HepG2 (cell line): ENCODE data around the gene CRYZL1.

Source experiments
- BRCA1 ChIP-seq: sonication (generic); formaldehyde crosslinking; IDR thresholded peaks from 2 replicates; pipeline ENCODE4 v1.4.0; 2020; ENCODE audit warnings: missing genetic modification reagents
- FOSL1 ChIP-seq: sonication (generic); formaldehyde crosslinking; IDR thresholded peaks from 2 replicates; pipeline ENCODE4 v1.9.0; 2021; ENCODE audit warnings: missing genetic modification reagents, borderline replicate concordance
- HCFC1 ChIP-seq: fragments of 150-350 bp; IDR thresholded peaks from 2 replicates; pipeline ENCODE4 v1.6.1; 2014; ENCODE audit warnings: low read depth, low read length
- ISX ChIP-seq: sonication (generic); formaldehyde crosslinking; conservative IDR thresholded peaks from 2 replicates; pipeline ENCODE4 v1.5.0; 2020; ENCODE audit warnings: missing genetic modification reagents
- POLR2A ChIP-seq, 2 experiments: IDR thresholded peaks; 2 replicates each; pipeline ENCODE4 v1.6.1; 2011; ENCODE audit warnings: low read depth in 2 of 2, low read length in 2 of 2, mild to moderate bottlenecking in 1 of 2, moderate library complexity in 1 of 2; ENCODE audit not compliant: insufficient read depth in 1 of 2
- YY1 ChIP-seq: IDR thresholded peaks from 2 replicates; pipeline ENCODE4 v1.6.1; 2011; ENCODE audit warnings: low read length, low read depth, moderate library complexity, mild to moderate bottlenecking; ENCODE audit not compliant: insufficient read depth, insufficient replicate concordance
- ZNF550 ChIP-seq: sonication (generic); formaldehyde crosslinking; IDR thresholded peaks from 2 replicates; pipeline ENCODE4 v1.4.0; 2020; ENCODE audit warnings: mild to moderate bottlenecking, missing genetic modification reagents, borderline replicate concordance
- TF ChIP-seq, protein P1 (sequence below): IDR thresholded peaks from 2 replicates; pipeline ENCODE4 v1.6.1; 2012; ENCODE audit warnings: inconsistent platforms
- TF ChIP-seq, protein P2 (sequence below): sonication (generic); formaldehyde crosslinking; IDR thresholded peaks from 2 replicates; pipeline ENCODE4 v1.5.0; 2020; ENCODE audit warnings: mild to moderate bottlenecking, missing genetic modification reagents, moderate library complexity
- TF ChIP-seq, protein P3 (sequence below): sonication (generic); formaldehyde crosslinking; IDR thresholded peaks from 2 replicates; pipeline ENCODE4 v1.4.0; 2020; ENCODE audit warnings: missing genetic modification reagents

DNA sequence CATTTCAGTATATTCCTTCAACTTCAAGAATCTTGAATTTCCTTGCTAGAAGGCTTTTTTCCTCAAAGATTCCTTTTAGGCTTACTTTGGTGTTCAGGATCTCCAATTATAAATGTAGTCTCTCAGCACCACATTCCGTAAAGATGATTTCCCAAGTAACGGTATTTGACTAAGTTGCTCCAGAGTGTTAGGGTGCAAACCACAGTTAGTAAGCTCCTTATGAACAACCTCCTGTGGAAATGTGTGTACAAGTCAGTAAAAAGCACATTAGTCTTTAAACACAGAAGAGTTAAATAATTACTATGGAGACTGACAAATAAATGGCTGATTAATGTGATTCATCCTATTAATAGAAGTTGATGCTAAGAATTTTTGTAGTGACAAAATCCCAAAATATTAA is 63.3 kb downstream of the CRYZL1 start:
- TF ChIP-seq, protein P1, sequence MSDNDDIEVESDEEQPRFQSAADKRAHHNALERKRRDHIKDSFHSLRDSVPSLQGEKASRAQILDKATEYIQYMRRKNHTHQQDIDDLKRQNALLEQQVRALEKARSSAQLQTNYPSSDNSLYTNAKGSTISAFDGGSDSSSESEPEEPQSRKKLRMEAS: no peak
- TF ChIP-seq POLR2A (IDR thresholded peaks at IDR 0.05; ENCODE audit: insufficient read depth in 1 of 2, low read depth in 2 of 2, low read length in 2 of 2) (no peak), BRCA1 (CRISPR knock-in tag) (no peak), YY1 (no peak), HCFC1 (no peak), FOSL1 (no peak), ISX (CRISPR knock-in tag) (no peak), ZNF550 (CRISPR knock-in tag) (no peak)
- TF ChIP-seq, protein P2, sequence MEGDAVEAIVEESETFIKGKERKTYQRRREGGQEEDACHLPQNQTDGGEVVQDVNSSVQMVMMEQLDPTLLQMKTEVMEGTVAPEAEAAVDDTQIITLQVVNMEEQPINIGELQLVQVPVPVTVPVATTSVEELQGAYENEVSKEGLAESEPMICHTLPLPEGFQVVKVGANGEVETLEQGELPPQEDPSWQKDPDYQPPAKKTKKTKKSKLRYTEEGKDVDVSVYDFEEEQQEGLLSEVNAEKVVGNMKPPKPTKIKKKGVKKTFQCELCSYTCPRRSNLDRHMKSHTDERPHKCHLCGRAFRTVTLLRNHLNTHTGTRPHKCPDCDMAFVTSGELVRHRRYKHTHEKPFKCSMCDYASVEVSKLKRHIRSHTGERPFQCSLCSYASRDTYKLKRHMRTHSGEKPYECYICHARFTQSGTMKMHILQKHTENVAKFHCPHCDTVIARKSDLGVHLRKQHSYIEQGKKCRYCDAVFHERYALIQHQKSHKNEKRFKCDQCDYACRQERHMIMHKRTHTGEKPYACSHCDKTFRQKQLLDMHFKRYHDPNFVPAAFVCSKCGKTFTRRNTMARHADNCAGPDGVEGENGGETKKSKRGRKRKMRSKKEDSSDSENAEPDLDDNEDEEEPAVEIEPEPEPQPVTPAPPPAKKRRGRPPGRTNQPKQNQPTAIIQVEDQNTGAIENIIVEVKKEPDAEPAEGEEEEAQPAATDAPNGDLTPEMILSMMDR: no peak
- TF ChIP-seq, protein P3, sequence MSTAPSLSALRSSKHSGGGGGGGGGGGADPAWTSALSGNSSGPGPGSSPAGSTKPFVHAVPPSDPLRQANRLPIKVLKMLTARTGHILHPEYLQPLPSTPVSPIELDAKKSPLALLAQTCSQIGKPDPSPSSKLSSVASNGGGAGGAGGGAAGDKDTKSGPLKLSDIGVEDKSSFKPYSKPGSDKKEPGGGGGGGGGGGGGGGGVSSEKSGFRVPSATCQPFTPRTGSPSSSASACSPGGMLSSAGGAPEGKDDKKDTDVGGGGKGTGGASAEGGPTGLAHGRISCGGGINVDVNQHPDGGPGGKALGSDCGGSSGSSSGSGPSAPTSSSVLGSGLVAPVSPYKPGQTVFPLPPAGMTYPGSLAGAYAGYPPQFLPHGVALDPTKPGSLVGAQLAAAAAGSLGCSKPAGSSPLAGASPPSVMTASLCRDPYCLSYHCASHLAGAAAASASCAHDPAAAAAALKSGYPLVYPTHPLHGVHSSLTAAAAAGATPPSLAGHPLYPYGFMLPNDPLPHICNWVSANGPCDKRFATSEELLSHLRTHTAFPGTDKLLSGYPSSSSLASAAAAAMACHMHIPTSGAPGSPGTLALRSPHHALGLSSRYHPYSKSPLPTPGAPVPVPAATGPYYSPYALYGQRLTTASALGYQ: no peak
